HepG2 (cell line): ENCODE results near the gene OST4. TPM values are rescaled to one million over a fixed set of nuclear protein-coding genes. Genes with fewer than 3 reads are reported as not detected.

ENCODE experiments used
- ELF3 ChIP-seq: IDR thresholded peaks from 2 replicates; pipeline ENCODE4 v1.6.1; 2016; ENCODE audit warnings: missing genetic modification reagents, missing compliant biosample characterization
- GABPB1 ChIP-seq: IDR thresholded peaks from 2 replicates; pipeline ENCODE4 v1.6.1; 2016; ENCODE audit warnings: mild to moderate bottlenecking, missing genetic modification reagents, moderate library complexity, missing compliant biosample characterization
- KMT2A ChIP-seq: sonication (generic); formaldehyde crosslinking; IDR thresholded peaks from 2 replicates; pipeline ENCODE4 v1.4.0; 2020; ENCODE audit warnings: missing genetic modification reagents
- NR1H2 ChIP-seq: sonication (generic); formaldehyde crosslinking; IDR thresholded peaks from 2 replicates; pipeline ENCODE4 v1.8.1; 2022; ENCODE audit warnings: low read depth, missing genetic modification reagents, borderline replicate concordance
- SOX5 ChIP-seq: IDR thresholded peaks from 2 replicates; pipeline ENCODE4 v1.6.1; 2016; ENCODE audit warnings: borderline replicate concordance
- SP2 ChIP-seq: sonication (generic); formaldehyde crosslinking; IDR thresholded peaks from 2 replicates; pipeline ENCODE4 v1.5.1; 2020; ENCODE audit warnings: mild to moderate bottlenecking, missing genetic modification reagents
- TMF1 ChIP-seq: sonication (generic); formaldehyde crosslinking; IDR thresholded peaks from 2 replicates; pipeline ENCODE4 v1.8.1; 2022; ENCODE audit warnings: low read depth, missing genetic modification reagents
- ZBED4 ChIP-seq: sonication (generic); formaldehyde crosslinking; IDR thresholded peaks from 2 replicates; pipeline ENCODE4 v1.4.0; 2020; ENCODE audit warnings: missing genetic modification reagents, borderline replicate concordance
- ZNF256 ChIP-seq: sonication (generic); formaldehyde crosslinking; conservative IDR thresholded peaks from 2 replicates; pipeline ENCODE4 v1.4.0; 2020; ENCODE audit warnings: missing genetic modification reagents
- ZNF350 ChIP-seq: sonication (generic); formaldehyde crosslinking; IDR thresholded peaks from 2 replicates; pipeline ENCODE4 v1.4.0; 2020; ENCODE audit warnings: mild to moderate bottlenecking, low read depth, missing genetic modification reagents, borderline replicate concordance
- ZNF501 ChIP-seq: sonication (generic); formaldehyde crosslinking; IDR thresholded peaks from 2 replicates; pipeline ENCODE4 v1.5.1; 2020; ENCODE audit warnings: mild to moderate bottlenecking, moderate library complexity, missing genetic modification reagents
- ZNF552 ChIP-seq: sonication (generic); formaldehyde crosslinking; IDR thresholded peaks from 2 replicates; pipeline ENCODE4 v1.9.0; 2022; ENCODE audit warnings: missing genetic modification reagents, mild to moderate bottlenecking, borderline replicate concordance
- ZNF567 ChIP-seq: sonication (generic); formaldehyde crosslinking; IDR thresholded peaks from 2 replicates; pipeline ENCODE4 v1.8.1; 2023; ENCODE audit warnings: mild to moderate bottlenecking, missing genetic modification reagents, borderline replicate concordance
- polyA plus RNA-seq, 8 experiments: library from polyadenylated mRNA; depleted of rRNA in 3 of 8; stranded (reverse) in 7 of 8; unstranded in 1 of 8; fragments of >200 nt; fragmentation: Illumina TruSeq in 4 of 8; extraction: Trizol in 4 of 8; gene quantifications; 2 replicates each; pipeline versions ENCODE4 v1.2.1 to v1.2.3, GENCODE V29; 2011 to 2016; ENCODE audit warnings: low read depth in 4 of 8, missing spikeins in 1 of 8, mixed read lengths in 1 of 8; ENCODE audit not compliant: insufficient read depth in 1 of 8
- total RNA-seq, 5 experiments: library from RNA; depleted of rRNA; stranded (reverse); fragments of >200 nt; fragmentation: Illumina TruSeq; extraction: Trizol; gene quantifications; 2 replicates each; pipeline ENCODE4 v1.2.3, GENCODE V29; 2016; ENCODE audit warnings: low read depth in 1 of 5
- TF ChIP-seq, protein P1 (sequence below): sonication (generic); formaldehyde crosslinking; IDR thresholded peaks from 2 replicates; pipeline ENCODE4; 2020; ENCODE audit warnings: missing genetic modification reagents, mild to moderate bottlenecking, borderline replicate concordance
- TF ChIP-seq, protein P2 (sequence below): sonication (generic); formaldehyde crosslinking; IDR thresholded peaks from 2 replicates; pipeline ENCODE4 v1.8.0; 2022; ENCODE audit warnings: missing genetic modification reagents, mild to moderate bottlenecking, borderline replicate concordance
- TF ChIP-seq, protein P3 (sequence below): sonication (generic); formaldehyde crosslinking; IDR thresholded peaks from 2 replicates; pipeline ENCODE4 v1.8.1; 2022; ENCODE audit warnings: low read depth, mild to moderate bottlenecking, missing genetic modification reagents

OST4 gene
- total and polyA plus RNA-seq, 2 of the 13 experiments (the other 11 are each of a cell fraction or from before 2014, with no cell fraction given) = 498 to 584 TPM

GRCh38 chr2:27086724-27087593 is 15.5 kb upstream of the OST4 start, which contains the start of gene KHK (continued):
- TF ChIP-seq, protein P1, sequence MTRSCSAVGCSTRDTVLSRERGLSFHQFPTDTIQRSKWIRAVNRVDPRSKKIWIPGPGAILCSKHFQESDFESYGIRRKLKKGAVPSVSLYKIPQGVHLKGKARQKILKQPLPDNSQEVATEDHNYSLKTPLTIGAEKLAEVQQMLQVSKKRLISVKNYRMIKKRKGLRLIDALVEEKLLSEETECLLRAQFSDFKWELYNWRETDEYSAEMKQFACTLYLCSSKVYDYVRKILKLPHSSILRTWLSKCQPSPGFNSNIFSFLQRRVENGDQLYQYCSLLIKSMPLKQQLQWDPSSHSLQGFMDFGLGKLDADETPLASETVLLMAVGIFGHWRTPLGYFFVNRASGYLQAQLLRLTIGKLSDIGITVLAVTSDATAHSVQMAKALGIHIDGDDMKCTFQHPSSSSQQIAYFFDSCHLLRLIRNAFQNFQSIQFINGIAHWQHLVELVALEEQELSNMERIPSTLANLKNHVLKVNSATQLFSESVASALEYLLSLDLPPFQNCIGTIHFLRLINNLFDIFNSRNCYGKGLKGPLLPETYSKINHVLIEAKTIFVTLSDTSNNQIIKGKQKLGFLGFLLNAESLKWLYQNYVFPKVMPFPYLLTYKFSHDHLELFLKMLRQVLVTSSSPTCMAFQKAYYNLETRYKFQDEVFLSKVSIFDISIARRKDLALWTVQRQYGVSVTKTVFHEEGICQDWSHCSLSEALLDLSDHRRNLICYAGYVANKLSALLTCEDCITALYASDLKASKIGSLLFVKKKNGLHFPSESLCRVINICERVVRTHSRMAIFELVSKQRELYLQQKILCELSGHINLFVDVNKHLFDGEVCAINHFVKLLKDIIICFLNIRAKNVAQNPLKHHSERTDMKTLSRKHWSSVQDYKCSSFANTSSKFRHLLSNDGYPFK (CRISPR knock-in tag) = peak; percentile 59; the same call in 1 of the 2 replicates
- TF ChIP-seq, protein P2, sequence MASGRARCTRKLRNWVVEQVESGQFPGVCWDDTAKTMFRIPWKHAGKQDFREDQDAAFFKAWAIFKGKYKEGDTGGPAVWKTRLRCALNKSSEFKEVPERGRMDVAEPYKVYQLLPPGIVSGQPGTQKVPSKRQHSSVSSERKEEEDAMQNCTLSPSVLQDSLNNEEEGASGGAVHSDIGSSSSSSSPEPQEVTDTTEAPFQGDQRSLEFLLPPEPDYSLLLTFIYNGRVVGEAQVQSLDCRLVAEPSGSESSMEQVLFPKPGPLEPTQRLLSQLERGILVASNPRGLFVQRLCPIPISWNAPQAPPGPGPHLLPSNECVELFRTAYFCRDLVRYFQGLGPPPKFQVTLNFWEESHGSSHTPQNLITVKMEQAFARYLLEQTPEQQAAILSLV (CRISPR knock-in tag) = peak; percentile 57; the same call in 1 of the 2 replicates
- TF ChIP-seq ZNF501 = peak; percentile 72; the same call in 1 of the 2 replicates
- TF ChIP-seq KMT2A = peak; percentile 83
- peak; percentile 3; the same call in 1 of the 2 replicates for TF ChIP-seq SP2 (CRISPR knock-in tag)
- no peak for TF ChIP-seq NR1H2 (CRISPR knock-in tag)
- TF ChIP-seq ZNF256 (CRISPR knock-in tag) = 0 out of 2 replicates have a peak, but pooled peaks have one; percentile 24
- TF ChIP-seq ZNF567 (CRISPR knock-in tag) = no peak
- TF ChIP-seq SOX5 = peak; percentile 50; the same call in 1 of the 2 replicates
- peak; percentile 80; the same call in 1 of the 2 replicates for TF ChIP-seq ZNF552 (CRISPR knock-in tag)
- no peak for TF ChIP-seq TMF1 (CRISPR knock-in tag)
- peak; percentile 11; the same call in 1 of the 2 replicates for TF ChIP-seq GABPB1 (CRISPR knock-in tag)
- TF ChIP-seq ZBED4 (CRISPR knock-in tag) = peak; percentile 76
- peak; percentile 75 for TF ChIP-seq ZNF350 (CRISPR knock-in tag)
- peak; percentile 25; the same call in 1 of the 2 replicates for TF ChIP-seq ELF3 (CRISPR knock-in tag)
- TF ChIP-seq, protein P3, sequence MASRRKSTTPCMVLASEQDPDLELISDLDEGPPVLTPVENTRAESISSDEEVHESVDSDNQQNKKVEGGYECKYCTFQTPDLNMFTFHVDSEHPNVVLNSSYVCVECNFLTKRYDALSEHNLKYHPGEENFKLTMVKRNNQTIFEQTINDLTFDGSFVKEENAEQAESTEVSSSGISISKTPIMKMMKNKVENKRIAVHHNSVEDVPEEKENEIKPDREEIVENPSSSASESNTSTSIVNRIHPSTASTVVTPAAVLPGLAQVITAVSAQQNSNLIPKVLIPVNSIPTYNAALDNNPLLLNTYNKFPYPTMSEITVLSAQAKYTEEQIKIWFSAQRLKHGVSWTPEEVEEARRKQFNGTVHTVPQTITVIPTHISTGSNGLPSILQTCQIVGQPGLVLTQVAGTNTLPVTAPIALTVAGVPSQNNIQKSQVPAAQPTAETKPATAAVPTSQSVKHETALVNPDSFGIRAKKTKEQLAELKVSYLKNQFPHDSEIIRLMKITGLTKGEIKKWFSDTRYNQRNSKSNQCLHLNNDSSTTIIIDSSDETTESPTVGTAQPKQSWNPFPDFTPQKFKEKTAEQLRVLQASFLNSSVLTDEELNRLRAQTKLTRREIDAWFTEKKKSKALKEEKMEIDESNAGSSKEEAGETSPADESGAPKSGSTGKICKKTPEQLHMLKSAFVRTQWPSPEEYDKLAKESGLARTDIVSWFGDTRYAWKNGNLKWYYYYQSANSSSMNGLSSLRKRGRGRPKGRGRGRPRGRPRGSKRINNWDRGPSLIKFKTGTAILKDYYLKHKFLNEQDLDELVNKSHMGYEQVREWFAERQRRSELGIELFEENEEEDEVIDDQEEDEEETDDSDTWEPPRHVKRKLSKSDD = peak; percentile 10; the same call in 1 of the 2 replicates
